CD14-positive monocyte (primary cell): ENCODE results near the gene DNAH11. TPM values are rescaled to one million over a fixed set of nuclear protein-coding genes. Genes with fewer than 3 reads are reported as not detected.

ENCODE experiments used
- DNase-seq, 3 donors: peaks; one replicate each; pipeline ENCODE4 v3.0.0-alpha.2; 2011 to 2022
- H2AFZ ChIP-seq: 2 replicates; pipeline ENCODE4 v1.6.0; 2012; ENCODE audit warnings: mild to moderate bottlenecking, low read depth, low read length, inconsistent platforms; ENCODE audit not compliant: insufficient read depth, poor library complexity, severe bottlenecking
- H3K27ac ChIP-seq, 2 donors: 1 replicate in 1 of 2; 2 replicates in 1 of 2; pipeline ENCODE4 v1.5.1; 2012 to 2013; ENCODE audit warnings: low read length in 2 of 2, control low read depth in 1 of 2, inconsistent platforms in 1 of 2, low read depth in 1 of 2, mild to moderate bottlenecking in 1 of 2
- H3K27me3 ChIP-seq, 2 donors: one replicate each; pipeline versions ENCODE4 v1.6.0 to v1.6.1; 2011 to 2013; ENCODE audit warnings: low read length in 2 of 2; ENCODE audit not compliant: control insufficient read depth in 2 of 2, insufficient read depth in 2 of 2
- H3K36me3 ChIP-seq, 2 donors: replicated peaks in 1 of 2; 1 replicate in 1 of 2; 2 replicates in 1 of 2; pipeline versions ENCODE4 v1.5.1 to v1.6.1; 2012 to 2013; ENCODE audit warnings: low read length in 2 of 2, control low read depth in 1 of 2, inconsistent platforms in 1 of 2, mild to moderate bottlenecking in 1 of 2; ENCODE audit not compliant: insufficient read depth in 2 of 2, control insufficient read depth in 1 of 2
- H3K4me1 ChIP-seq, 2 donors: 1 replicate in 1 of 2; 2 replicates in 1 of 2; pipeline versions ENCODE4 v1.5.1 to v1.6.1; 2012 to 2013; ENCODE audit warnings: low read length in 2 of 2, control low read depth in 1 of 2, inconsistent platforms in 1 of 2, mild to moderate bottlenecking in 1 of 2, moderate library complexity in 1 of 2; ENCODE audit not compliant: insufficient read depth in 2 of 2, control insufficient read depth in 1 of 2
- H3K4me2 ChIP-seq: replicated peaks from 2 replicates; pipeline ENCODE3; 2012; ENCODE audit warnings: low read length, moderate library complexity, mild to moderate bottlenecking; ENCODE audit not compliant: poor library complexity, severe bottlenecking; ENCODE audit errors: extremely low read depth
- H3K4me3 ChIP-seq, 3 experiments: fragments of 200-600 bp in 1 of 3; sonication (generic) in 1 of 3; replicated peaks in 1 of 3; 1 replicate in 2 of 3; 2 replicates in 1 of 3; pipeline ENCODE4 v1.5.1; 2011 to 2013; ENCODE audit warnings: low read length in 3 of 3, mild to moderate bottlenecking in 3 of 3, control low read depth in 2 of 3, low read depth in 2 of 3, inconsistent platforms in 1 of 3, moderate library complexity in 1 of 3
- H3K79me2 ChIP-seq: 2 replicates; pipeline ENCODE4 v1.6.0; 2012; ENCODE audit warnings: mild to moderate bottlenecking, control low read depth, inconsistent platforms, low read length, moderate library complexity; ENCODE audit not compliant: insufficient read depth
- H3K9ac ChIP-seq: 2 replicates; pipeline ENCODE4 v1.6.0; 2017; ENCODE audit warnings: low read length, mild to moderate bottlenecking; ENCODE audit not compliant: insufficient read depth, poor library complexity, severe bottlenecking
- H3K9me3 ChIP-seq, 2 donors: replicated peaks in 1 of 2; 1 replicate in 1 of 2; 2 replicates in 1 of 2; pipeline versions ENCODE4 v1.5.1 to v1.6.1; 2012 to 2013; ENCODE audit warnings: low read length in 2 of 2, control low read depth in 1 of 2; ENCODE audit not compliant: control insufficient read depth in 1 of 2, insufficient read depth in 1 of 2
- H4K20me1 ChIP-seq: 2 replicates; pipeline ENCODE4 v1.6.0; 2012; ENCODE audit warnings: mild to moderate bottlenecking, low read length, control low read depth, moderate library complexity; ENCODE audit not compliant: insufficient read depth
- H3K27ac Mint-ChIP-seq, 7 donors: one replicate each; pipeline ENCODE4 v1.8.0; 2020; ENCODE audit warnings: mild to moderate bottlenecking in 7 of 7, mixed read lengths in 7 of 7, moderate library complexity in 6 of 7, inconsistent platforms in 2 of 7
- H3K27me3 Mint-ChIP-seq, 3 donors: one replicate each; pipeline ENCODE4 v1.8.0; 2021 to 2022; ENCODE audit warnings: low read depth in 3 of 3, mild to moderate bottlenecking in 3 of 3, mixed read lengths in 3 of 3, moderate library complexity in 3 of 3, inconsistent platforms in 1 of 3
- H3K36me3 Mint-ChIP-seq, 2 donors: one replicate each; pipeline ENCODE4 v1.8.0; 2020; ENCODE audit warnings: mixed read lengths in 2 of 2, inconsistent platforms in 1 of 2, mild to moderate bottlenecking in 1 of 2
- H3K4me1 Mint-ChIP-seq: one replicate; pipeline ENCODE4 v1.8.0; 2020; ENCODE audit warnings: mild to moderate bottlenecking, mixed read lengths
- H3K4me3 Mint-ChIP-seq, 2 donors: one replicate each; pipeline ENCODE4 v1.8.0; 2020; ENCODE audit warnings: mild to moderate bottlenecking in 2 of 2, mixed read lengths in 2 of 2, moderate library complexity in 1 of 2
- H3K9me3 Mint-ChIP-seq, 7 donors: one replicate each; pipeline ENCODE4 v1.8.0; 2020 to 2022; ENCODE audit warnings: mixed read lengths in 7 of 7, mild to moderate bottlenecking in 6 of 7, moderate library complexity in 6 of 7, inconsistent platforms in 2 of 7
- CTCF ChIP-seq: fragments of 200-600 bp; IDR thresholded peaks from one replicate; pipeline ENCODE4 v1.8.0; 2022; ENCODE audit warnings: antibody characterized with exemption, mild to moderate bottlenecking
- WGBS: methylation state at CpG from one replicate; pipeline ENCODE4 v1.1.5; 2013; ENCODE audit warnings: missing lambda C conversion rate; ENCODE audit not compliant: insufficient coverage; 5-methylcytosine and 5-hydroxymethylcytosine counted together
- intact Hi-C, 2 donors: fragments of 100-400 bp; cut with micrococcal nuclease; formaldehyde crosslinking; loops; one replicate each; pipeline versions ENCODE4 v1.15.0 to v1.15.1; 2023
- polyA minus RNA-seq: library from RNA; depleted of rRNA, polyadenylated mRNA; stranded (reverse); fragments of >200 nt; gene quantifications from 2 replicates; pipeline ENCODE4 v1.2.3, GENCODE V29; 2012
- polyA plus RNA-seq, 3 donors: library from polyadenylated mRNA; depleted of rRNA in 1 of 3; unstranded in 2 of 3; stranded (reverse) in 1 of 3; fragments of 300-500 nt in 2 of 3; fragments of >200 nt in 1 of 3; fragmentation: Illumina TruSeq in 2 of 3; gene quantifications; 1 replicate in 2 of 3; 2 replicates in 1 of 3; pipeline ENCODE4 v1.2.3, GENCODE V29; 2012 to 2021
- total RNA-seq, 12 experiments: library from RNA in 1 of 12; stranded (reverse) in 1 of 12; fragments of 120-200 nt in 1 of 12; gene quantifications; one replicate each; pipeline ENCODE4 v1.2.4 and lab custom pipeline; 2013 to 2026; ENCODE audit warnings: mixed read lengths in 6 of 12, inconsistent platforms in 1 of 12

The DNAH11 gene, protein sequence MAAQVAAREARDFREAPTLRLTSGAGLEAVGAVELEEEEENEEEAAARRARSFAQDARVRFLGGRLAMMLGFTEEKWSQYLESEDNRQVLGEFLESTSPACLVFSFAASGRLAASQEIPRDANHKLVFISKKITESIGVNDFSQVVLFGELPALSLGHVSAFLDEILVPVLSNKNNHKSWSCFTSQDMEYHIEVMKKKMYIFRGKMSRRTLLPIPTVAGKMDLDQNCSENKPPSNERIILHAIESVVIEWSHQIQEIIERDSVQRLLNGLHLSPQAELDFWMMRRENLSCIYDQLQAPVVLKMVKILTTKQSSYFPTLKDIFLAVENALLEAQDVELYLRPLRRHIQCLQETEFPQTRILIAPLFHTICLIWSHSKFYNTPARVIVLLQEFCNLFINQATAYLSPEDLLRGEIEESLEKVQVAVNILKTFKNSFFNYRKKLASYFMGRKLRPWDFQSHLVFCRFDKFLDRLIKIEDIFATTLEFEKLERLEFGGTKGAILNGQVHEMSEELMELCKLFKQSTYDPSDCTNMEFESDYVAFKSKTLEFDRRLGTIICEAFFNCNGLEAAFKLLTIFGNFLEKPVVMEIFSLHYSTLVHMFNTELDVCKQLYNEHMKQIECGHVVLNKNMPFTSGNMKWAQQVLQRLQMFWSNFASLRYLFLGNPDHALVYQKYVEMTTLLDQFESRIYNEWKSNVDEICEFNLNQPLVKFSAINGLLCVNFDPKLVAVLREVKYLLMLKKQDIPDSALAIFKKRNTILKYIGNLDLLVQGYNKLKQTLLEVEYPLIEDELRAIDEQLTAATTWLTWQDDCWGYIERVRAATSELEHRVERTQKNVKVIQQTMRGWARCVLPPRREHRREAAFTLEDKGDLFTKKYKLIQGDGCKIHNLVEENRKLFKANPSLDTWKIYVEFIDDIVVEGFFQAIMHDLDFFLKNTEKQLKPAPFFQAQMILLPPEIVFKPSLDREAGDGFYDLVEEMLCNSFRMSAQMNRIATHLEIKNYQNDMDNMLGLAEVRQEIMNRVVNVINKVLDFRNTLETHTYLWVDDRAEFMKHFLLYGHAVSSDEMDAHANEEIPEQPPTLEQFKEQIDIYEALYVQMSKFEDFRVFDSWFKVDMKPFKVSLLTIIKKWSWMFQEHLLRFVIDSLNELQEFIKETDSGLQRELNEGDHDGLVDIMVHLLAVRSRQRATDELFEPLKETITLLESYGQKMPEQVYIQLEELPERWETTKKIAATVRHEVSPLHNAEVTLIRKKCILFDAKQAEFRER (N-terminal part only)
- 0.10 TPM for total RNA-seq (2013)
- polyA plus RNA-seq (not detected), polyA minus RNA-seq (under 0.01 TPM in 1 of 2 replicates, not detected in the other), total RNA-seq (lab: John Stamatoyannopoulos, UW) (0.07 to 7.4 (median 0.65) reads per million in 11 experiments)

DNA sequence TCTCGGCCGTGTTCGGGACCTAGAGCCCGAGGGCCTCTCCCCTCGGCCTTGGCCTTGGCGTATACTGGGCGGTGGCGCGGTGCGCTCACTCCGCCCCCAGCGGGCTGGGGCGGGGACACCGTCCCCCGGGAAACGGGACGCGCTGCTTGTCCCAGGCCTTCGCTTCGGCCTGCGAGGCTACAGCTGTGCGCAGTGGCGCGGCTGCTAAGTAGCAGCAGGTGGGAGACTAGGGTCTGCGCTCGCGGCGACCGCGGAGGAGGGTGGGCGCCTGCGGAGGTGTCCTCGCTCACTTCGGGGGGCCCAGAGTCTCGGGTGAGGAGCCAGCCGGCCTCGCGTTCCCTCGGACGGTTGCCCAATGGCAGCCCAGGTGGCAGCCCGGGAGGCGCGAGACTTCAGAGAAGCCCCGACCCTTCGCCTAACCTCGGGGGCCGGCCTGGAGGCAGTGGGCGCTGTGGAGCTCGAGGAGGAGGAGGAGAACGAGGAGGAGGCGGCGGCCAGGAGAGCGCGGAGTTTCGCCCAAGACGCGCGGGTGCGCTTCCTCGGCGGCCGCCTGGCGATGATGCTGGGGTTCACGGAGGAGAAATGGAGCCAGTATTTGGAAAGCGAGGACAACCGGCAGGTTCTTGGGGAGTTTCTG is at the start of gene DNAH11:
Gene DNAH11, plus strand, starts transcription at position 149 of the 637 bp plus-strand sequence. Its CDS starts 207 bp downstream, at position 356.
- H3K4me3 ChIP-seq = peak within 1 kb of the TSS; percentile 28 to 74 (median 32)
- H3K9ac ChIP-seq = peak within 1 kb of the TSS; percentile 29
- Mint-ChIP-seq H3K27ac (no peak within 1 kb of the TSS), H3K27me3 (peaks cover 43 to 56% (median 47%) of the 10 kb centered on the region in 3 donors), H3K9me3 (peaks cover 0 to 3% (median 0%) of the 10 kb centered on the region in 7 donors), H3K36me3 (no peaks in the 10 kb centered on the region), H3K4me3 (peak within 1 kb of the TSS; percentile 71 to 91), H3K4me1 (peaks cover 24% of the 10 kb centered on the region)
- H3K27me3 ChIP-seq = peaks cover 54 to 58% of the 10 kb centered on the region in 2 donors
- H3K9me3 ChIP-seq = peaks cover 0 to 6% of the 10 kb centered on the region in 2 donors
- H3K36me3 ChIP-seq = no peaks in the 10 kb centered on the region
- intact Hi-C loops = no loop called here
- no peak within 1 kb of the TSS for H3K27ac ChIP-seq
- H3K79me2 ChIP-seq = no peaks in the 10 kb centered on the region
- peak within 1 kb of the TSS; percentile 81 for H2AFZ ChIP-seq
- under 1% methylated on average over 66 of the region's 66 CpGs for WGBS
- peaks cover 15 to 21% of the 10 kb centered on the region in 2 donors for H3K4me1 ChIP-seq
- TF ChIP-seq CTCF = no peak
- H3K4me2 ChIP-seq = peak within 1 kb of the TSS; percentile 87
- H4K20me1 ChIP-seq = no peaks in the 10 kb centered on the region
- peak in 1 of 3 donors; percentile 6 for DNase-seq
